GM21447 (cell line): ENCODE data around the gene PGGHG.
"Not testable (repeated sequence)": the region's sequence is repeated elsewhere in the genome, so short reads cannot be mapped to it uniquely, and the experiment has no call there.

Source experiments
- ATAC-seq: cut with Tn5 transposase; IDR thresholded peaks from one replicate; pipeline ENCODE4 v1.9.1; 2021; ENCODE audit not compliant: unreplicated experiment

PGGHG gene

GRCh38 chr11:297586-298405 lies 8.9 kb downstream of the PGGHG start:
- no peak for ATAC-seq

- no peak for ATAC-seq
These were observed 9.6 kb downstream of the PGGHG start for GRCh38 chr11:298406-299065.

- no peak for ATAC-seq
These were observed 10.4 kb downstream of the PGGHG start, which contains the start of gene IFITM5 for GRCh38 chr11:299081-299891. Gene IFITM5 (minus strand): TSS chr11:299526. CDS start chr11:299490, 36 bp downstream.

- ATAC-seq, result no peak
These were observed 11.2 kb downstream of the PGGHG start for GRCh38 chr11:299951-300735.

- no peak for ATAC-seq
These were observed 14.4 kb downstream of the PGGHG start for GRCh38 chr11:303363-303762.

- no peak for ATAC-seq
These were observed 15.2 kb downstream of the PGGHG start for GRCh38 chr11:304061-304506.

- ATAC-seq, result no peak
These were observed 16.3 kb downstream of the PGGHG start for GRCh38 chr11:304915-305843.

GRCh38 chr11:305844-306211 lies 16.9 kb downstream of the PGGHG start:
- ATAC-seq, result no peak

GRCh38 chr11:306645-307371 lies 17.9 kb downstream of the PGGHG start:
- no peak for ATAC-seq

- not testable (repeated sequence) for ATAC-seq
These were observed 19.1 kb downstream of the PGGHG start, which contains the start of gene IFITM2 for GRCh38 chr11:307766-308708. Gene IFITM2 (plus strand): TSS chr11:307816. CDS start chr11:308193, 377 bp downstream.

- ATAC-seq, result not testable (repeated sequence)
These were observed 20.1 kb downstream of the PGGHG start for GRCh38 chr11:308740-309665.

GRCh38 chr11:309979-310572 lies 21.1 kb downstream of the PGGHG start:
- ATAC-seq, result not testable (repeated sequence)

GRCh38 chr11:311013-311748 lies 22.3 kb downstream of the PGGHG start:
- not testable (repeated sequence) for ATAC-seq

GRCh38 chr11:312092-312816 lies 23.3 kb downstream of the PGGHG start:
- no peak for ATAC-seq

- ATAC-seq, result no peak
These were observed 24.4 kb downstream of the PGGHG start for GRCh38 chr11:313304-313786.
